ENCODE results near the gene ADAMTS17. TPM values are rescaled to one million over a fixed set of nuclear protein-coding genes. Genes with fewer than 3 reads are reported as not detected.

Gene ADAMTS17
- total RNA-seq, 1 experiment from 2014 or later, result 1.5 TPM

- ChIA-PET POLR2A (no interaction called here), CTCF (no interaction called here)
- Histone ChIP-seq H3K4me1 (no peaks in the 10 kb centered on the region), H3K36me3 (ENCODE audit: control insufficient read depth, insufficient read depth, low read length) (no peaks in the 10 kb centered on the region), H3K9me3 (no peaks in the 10 kb centered on the region), H3K4me3 (ENCODE audit: low read depth, low read length) (no peak overlapping the region), H3K27me3 (replicated peaks; ENCODE audit: control insufficient read depth, insufficient read depth, low read length) (no peaks in the 10 kb centered on the region)
- no peak overlapping the region for H3K4me3 Mint-ChIP-seq (ENCODE audit: unreplicated experiment)
- H3K36me3 Mint-ChIP-seq (ENCODE audit: insufficient read depth, unreplicated experiment), result no peaks in the 10 kb centered on the region
- no peaks in the 10 kb centered on the region for H3K4me1 Mint-ChIP-seq (ENCODE audit: low read depth, unreplicated experiment)
- H3K27me3 Mint-ChIP-seq (ENCODE audit: insufficient read depth, unreplicated experiment), result no peaks in the 10 kb centered on the region
- no TSS peak for BruUV-seq (replicated peaks)
- no peaks in the 10 kb centered on the region for H3K9me3 Mint-ChIP-seq (ENCODE audit: unreplicated experiment)
- TF ChIP-seq, protein P1, sequence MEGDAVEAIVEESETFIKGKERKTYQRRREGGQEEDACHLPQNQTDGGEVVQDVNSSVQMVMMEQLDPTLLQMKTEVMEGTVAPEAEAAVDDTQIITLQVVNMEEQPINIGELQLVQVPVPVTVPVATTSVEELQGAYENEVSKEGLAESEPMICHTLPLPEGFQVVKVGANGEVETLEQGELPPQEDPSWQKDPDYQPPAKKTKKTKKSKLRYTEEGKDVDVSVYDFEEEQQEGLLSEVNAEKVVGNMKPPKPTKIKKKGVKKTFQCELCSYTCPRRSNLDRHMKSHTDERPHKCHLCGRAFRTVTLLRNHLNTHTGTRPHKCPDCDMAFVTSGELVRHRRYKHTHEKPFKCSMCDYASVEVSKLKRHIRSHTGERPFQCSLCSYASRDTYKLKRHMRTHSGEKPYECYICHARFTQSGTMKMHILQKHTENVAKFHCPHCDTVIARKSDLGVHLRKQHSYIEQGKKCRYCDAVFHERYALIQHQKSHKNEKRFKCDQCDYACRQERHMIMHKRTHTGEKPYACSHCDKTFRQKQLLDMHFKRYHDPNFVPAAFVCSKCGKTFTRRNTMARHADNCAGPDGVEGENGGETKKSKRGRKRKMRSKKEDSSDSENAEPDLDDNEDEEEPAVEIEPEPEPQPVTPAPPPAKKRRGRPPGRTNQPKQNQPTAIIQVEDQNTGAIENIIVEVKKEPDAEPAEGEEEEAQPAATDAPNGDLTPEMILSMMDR (IDR thresholded peaks at IDR 0.05; ENCODE audit: insufficient read depth in 1 of 2, low read depth in 1 of 2, low read length in 1 of 2, severe bottlenecking in 1 of 2, unreplicated experiment in 1 of 2), result no peak
- no peak overlapping the region for H3K27ac Mint-ChIP-seq (ENCODE audit: unreplicated experiment)
- no peak for DNase-seq
- intact Hi-C loops (cut with micrococcal nuclease; ENCODE audit: unreplicated experiment), result no loop called here
These were observed 357.1 kb downstream of the ADAMTS17 start for GRCh38 chr15:99984491-99985243.

- no TSS peak for BruUV-seq (replicated peaks)
- ChIA-PET CTCF (no interaction called here), POLR2A (no interaction called here)
- Histone ChIP-seq H3K9me3 (no peaks in the 10 kb centered on the region), H3K4me3 (ENCODE audit: low read depth, low read length) (no peak overlapping the region), H3K4me1 (no peaks in the 10 kb centered on the region), H3K36me3 (ENCODE audit: control insufficient read depth, insufficient read depth, low read length) (no peaks in the 10 kb centered on the region), H3K27me3 (replicated peaks; ENCODE audit: control insufficient read depth, insufficient read depth, low read length) (no peaks in the 10 kb centered on the region)
- Mint-ChIP-seq H3K36me3 (ENCODE audit: insufficient read depth, unreplicated experiment) (no peaks in the 10 kb centered on the region), H3K4me3 (ENCODE audit: unreplicated experiment) (no peak overlapping the region), H3K9me3 (ENCODE audit: unreplicated experiment) (no peaks in the 10 kb centered on the region), H3K27ac (ENCODE audit: unreplicated experiment) (no peak overlapping the region), H3K27me3 (ENCODE audit: insufficient read depth, unreplicated experiment) (no peaks in the 10 kb centered on the region), H3K4me1 (ENCODE audit: low read depth, unreplicated experiment) (no peaks in the 10 kb centered on the region)
- no peak for DNase-seq
- TF ChIP-seq, protein P1 (IDR thresholded peaks at IDR 0.05; ENCODE audit: insufficient read depth in 1 of 2, low read depth in 1 of 2, low read length in 1 of 2, severe bottlenecking in 1 of 2, unreplicated experiment in 1 of 2), result no peak
- intact Hi-C loops (cut with micrococcal nuclease; ENCODE audit: unreplicated experiment), result no loop called here
These were observed 357.9 kb downstream of the ADAMTS17 start for GRCh38 chr15:99983886-99984286.

- BruUV-seq (replicated peaks), result no TSS peak
- Mint-ChIP-seq H3K4me3 (ENCODE audit: unreplicated experiment) (no peak overlapping the region), H3K4me1 (ENCODE audit: low read depth, unreplicated experiment) (no peaks in the 10 kb centered on the region), H3K9me3 (ENCODE audit: unreplicated experiment) (no peaks in the 10 kb centered on the region), H3K27ac (ENCODE audit: unreplicated experiment) (no peak overlapping the region), H3K36me3 (ENCODE audit: insufficient read depth, unreplicated experiment) (no peaks in the 10 kb centered on the region), H3K27me3 (ENCODE audit: insufficient read depth, unreplicated experiment) (no peaks in the 10 kb centered on the region)
- Histone ChIP-seq H3K4me3 (ENCODE audit: low read depth, low read length) (no peak overlapping the region), H3K36me3 (ENCODE audit: control insufficient read depth, insufficient read depth, low read length) (no peaks in the 10 kb centered on the region), H3K27me3 (replicated peaks; ENCODE audit: control insufficient read depth, insufficient read depth, low read length) (no peaks in the 10 kb centered on the region), H3K4me1 (no peaks in the 10 kb centered on the region), H3K9me3 (no peaks in the 10 kb centered on the region)
- TF ChIP-seq, protein P1 (IDR thresholded peaks at IDR 0.05; ENCODE audit: insufficient read depth in 1 of 2, low read depth in 1 of 2, low read length in 1 of 2, severe bottlenecking in 1 of 2, unreplicated experiment in 1 of 2), result no peak
- intact Hi-C loops (cut with micrococcal nuclease; ENCODE audit: unreplicated experiment), result no loop called here
- no peak for DNase-seq
- ChIA-PET CTCF (no interaction called here), POLR2A (no interaction called here)
These were observed 358.4 kb downstream of the ADAMTS17 start for GRCh38 chr15:99983171-99983885.
